Brain microvascular endothelial cell (primary cell): ENCODE data around the gene RARG.
"Not testable (repeated sequence)": the region's sequence is repeated elsewhere in the genome, so short reads cannot be mapped to it uniquely, and the experiment has no call there.

Experiments
- DNase-seq: peaks from one replicate; pipeline ENCODE4 v3.0.0-alpha.2; 2020
- H3K27ac ChIP-seq: fragments of 250-450 bp; sonication (Bioruptor Pico); 2 replicates; pipeline ENCODE4 v1.5.1; 2020; ENCODE audit warnings: mild to moderate bottlenecking, moderate library complexity
- H3K27me3 ChIP-seq: fragments of 250-450 bp; sonication (Bioruptor Pico); replicated peaks from 2 replicates; pipeline ENCODE4 v1.5.1; 2020; ENCODE audit warnings: mild to moderate bottlenecking
- H3K36me3 ChIP-seq: fragments of 250-450 bp; sonication (Bioruptor Pico); replicated peaks from 2 replicates; pipeline ENCODE4 v1.5.1; 2020; ENCODE audit warnings: mild to moderate bottlenecking
- H3K4me3 ChIP-seq: 2 replicates; pipeline ENCODE4 v1.5.1; 2011; ENCODE audit warnings: low read depth, mild to moderate bottlenecking, control low read depth, low read length, moderate library complexity
- CTCF ChIP-seq: IDR thresholded peaks from 2 replicates; pipeline ENCODE4 v1.5.1; 2011; ENCODE audit warnings: low read depth, mild to moderate bottlenecking, moderate library complexity, low read length, control low read depth, inconsistent platforms; ENCODE audit errors: missing control alignments
- in situ Hi-C: cut with HindIII; loops from 2 replicates; pipeline ENCODE4 v1.10.0; 2017; ENCODE audit warnings: low sequenced_read_pairs, low pct_ligation_motif_present

The RARG gene

GRCh38 chr12:53169644-53170043, 62.4 kb downstream of the RARG start:
- Histone ChIP-seq H3K36me3 (peaks cover 4% of the 10 kb centered on the region), H3K27ac (no peak overlapping the region), H3K4me3 (no peak overlapping the region), H3K27me3 (no peaks in the 10 kb centered on the region)
- DNase-seq: no peak
- TF ChIP-seq CTCF: no peak
- in situ Hi-C loops: no loop called here

- no peak for DNase-seq
- H3K4me3 ChIP-seq: no peak overlapping the region
- peaks cover 4% of the 10 kb centered on the region for H3K36me3 ChIP-seq
- TF ChIP-seq CTCF: no peak
- in situ Hi-C loops: no loop called here
- H3K27ac ChIP-seq: no peak overlapping the region
- no peaks in the 10 kb centered on the region for H3K27me3 ChIP-seq
These were observed 65.2 kb downstream of the RARG start for GRCh38 chr12:53166837-53167236.

- H3K36me3 ChIP-seq, in situ Hi-C loops, H3K27ac ChIP-seq, H3K27me3 ChIP-seq, H3K4me3 ChIP-seq, DNase-seq: not testable (repeated sequence)
These were observed 69.0 kb downstream of the RARG start for GRCh38 chr12:53163008-53163407.

GRCh38 chr12:53161119-53161911, 70.7 kb downstream of the RARG start:
- no peak for TF ChIP-seq CTCF
- no peak for DNase-seq
- Histone ChIP-seq H3K4me3 (no peak overlapping the region), H3K27ac (no peak overlapping the region), H3K36me3 (no peaks in the 10 kb centered on the region), H3K27me3 (no peaks in the 10 kb centered on the region)
- in situ Hi-C loops: no loop called here

- Histone ChIP-seq H3K27me3 (no peaks in the 10 kb centered on the region), H3K27ac (no peak overlapping the region), H3K36me3 (no peaks in the 10 kb centered on the region), H3K4me3 (no peak overlapping the region)
- no peak for TF ChIP-seq CTCF
- in situ Hi-C loops: no loop called here
- no peak for DNase-seq
These were observed 71.3 kb downstream of the RARG start for GRCh38 chr12:53160673-53161072.
